GM12891 (cell line): Measurements from ENCODE around the gene AMBRA1.
"Not testable (repeated sequence)": the region's sequence is repeated elsewhere in the genome, so short reads cannot be mapped to it uniquely, and the experiment has no call there.

Source experiments
- PAX5 ChIP-seq: IDR thresholded peaks from 2 replicates; pipeline ENCODE4 v1.6.1; 2011; ENCODE audit warnings: low read length, moderate library complexity, mild to moderate bottlenecking; ENCODE audit not compliant: insufficient read depth, severe bottlenecking
- POLR2A ChIP-seq: IDR thresholded peaks from 2 replicates; pipeline ENCODE4 v1.6.1; 2011; ENCODE audit warnings: low read depth, low read length, control low read depth
- POLR2AphosphoS5 ChIP-seq: IDR thresholded peaks from 2 replicates; pipeline ENCODE4 v1.6.1; 2011; ENCODE audit warnings: low read depth, low read length, control low read depth
- POU2F2 ChIP-seq: IDR thresholded peaks from 2 replicates; pipeline ENCODE4 v1.6.1; 2011; ENCODE audit warnings: low read depth, mild to moderate bottlenecking, control low read depth, low read length, moderate library complexity
- SPI1 ChIP-seq: IDR thresholded peaks from 2 replicates; pipeline ENCODE4 v1.6.1; 2011; ENCODE audit warnings: low read depth, low read length, control low read depth
- TAF1 ChIP-seq: IDR thresholded peaks from 2 replicates; pipeline ENCODE4 v1.6.1; 2011; ENCODE audit warnings: low read depth, low read length, control low read depth

GRCh38 chr11:46372501-46372900 is 221.3 kb downstream of the AMBRA1 start:
- not testable (repeated sequence) for TF ChIP-seq POLR2AphosphoS5, POLR2A, SPI1, POU2F2, TAF1, PAX5
